Lower lobe of right lung (tissue), 2 donors: ENCODE measurements around the gene NTM. TPM values are rescaled to one million over a fixed set of nuclear protein-coding genes. Genes with fewer than 3 reads are reported as not detected.

Source experiments
- ATAC-seq, 2 donors: fragments of 200-7000 bp; cut with Tn5 transposase; one replicate each; pipeline ENCODE4 v1.9.1; 2020 to 2022; ENCODE audit warnings: mild to moderate bottlenecking in 2 of 2, moderate library complexity in 2 of 2
- DNase-seq: peaks from one replicate; pipeline ENCODE4 v3.0.0-alpha.2; 2020
- H3K27ac ChIP-seq: fragments of 200-600 bp; one replicate; pipeline ENCODE4 v1.8.0; 2022
- H3K27me3 ChIP-seq: fragments of 200-600 bp; one replicate; pipeline ENCODE4 v1.8.0; 2022; ENCODE audit warnings: low read depth
- H3K36me3 ChIP-seq: fragments of 200-600 bp; one replicate; pipeline ENCODE4 v1.8.0; 2022; ENCODE audit warnings: mild to moderate bottlenecking
- H3K4me1 ChIP-seq: fragments of 200-600 bp; one replicate; pipeline ENCODE4 v1.8.0; 2022
- H3K4me3 ChIP-seq: fragments of 200-600 bp; one replicate; pipeline ENCODE4 v1.8.0; 2022; ENCODE audit warnings: mild to moderate bottlenecking
- H3K9me3 ChIP-seq: fragments of 200-600 bp; one replicate; pipeline ENCODE4 v1.8.0; 2022
- intact Hi-C: fragments of 100-400 bp; cut with DNase I; formaldehyde crosslinking; loops from one replicate; pipeline ENCODE4 v1.11.0; 2022
- total RNA-seq: library from RNA; stranded (reverse); fragmentation: NEBNext Ultra II Directional; extraction: Animal tissue kit (Norgen Biotek cat#: 25700); gene quantifications from one replicate; pipeline ENCODE4 v1.2.1, GENCODE V29; 2021
- TF ChIP-seq, protein P1 (sequence below): fragments of 200-600 bp; IDR thresholded peaks from one replicate; pipeline ENCODE4 v1.8.0; 2022; ENCODE audit warnings: antibody characterized with exemption, mild to moderate bottlenecking
- donor health status: DM: no; HTN: yes; CAD: no; lungs with severe emphysema.

The NTM gene
- total RNA-seq, 1 donor from 2014 or later, result 2.3 TPM

DNA sequence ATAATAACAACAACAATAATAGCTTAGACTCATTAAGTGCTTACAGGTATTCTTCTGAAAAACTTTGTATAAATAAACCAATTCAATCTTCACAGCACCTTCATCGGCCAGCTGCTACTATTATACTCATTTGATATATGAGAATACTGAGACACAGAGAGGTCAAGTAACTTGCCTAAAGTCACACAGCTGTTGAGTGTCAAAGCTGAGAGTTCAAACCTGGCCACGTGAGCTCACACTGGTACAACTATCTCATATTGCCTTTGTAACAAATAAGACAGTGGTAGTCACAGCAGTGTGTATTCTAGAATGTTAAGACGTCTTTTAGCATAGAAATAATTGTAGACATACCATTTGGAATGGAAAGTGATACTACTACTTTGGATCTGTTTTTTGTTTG, 268.5 kb downstream of the NTM start:
- Histone ChIP-seq H3K9me3 (no peaks in the 10 kb centered on the region), H3K4me1 (no peaks in the 10 kb centered on the region), H3K36me3 (no peaks in the 10 kb centered on the region), H3K27me3 (no peaks in the 10 kb centered on the region), H3K4me3 (no peak overlapping the region), H3K27ac (no peak overlapping the region)
- TF ChIP-seq, protein P1, sequence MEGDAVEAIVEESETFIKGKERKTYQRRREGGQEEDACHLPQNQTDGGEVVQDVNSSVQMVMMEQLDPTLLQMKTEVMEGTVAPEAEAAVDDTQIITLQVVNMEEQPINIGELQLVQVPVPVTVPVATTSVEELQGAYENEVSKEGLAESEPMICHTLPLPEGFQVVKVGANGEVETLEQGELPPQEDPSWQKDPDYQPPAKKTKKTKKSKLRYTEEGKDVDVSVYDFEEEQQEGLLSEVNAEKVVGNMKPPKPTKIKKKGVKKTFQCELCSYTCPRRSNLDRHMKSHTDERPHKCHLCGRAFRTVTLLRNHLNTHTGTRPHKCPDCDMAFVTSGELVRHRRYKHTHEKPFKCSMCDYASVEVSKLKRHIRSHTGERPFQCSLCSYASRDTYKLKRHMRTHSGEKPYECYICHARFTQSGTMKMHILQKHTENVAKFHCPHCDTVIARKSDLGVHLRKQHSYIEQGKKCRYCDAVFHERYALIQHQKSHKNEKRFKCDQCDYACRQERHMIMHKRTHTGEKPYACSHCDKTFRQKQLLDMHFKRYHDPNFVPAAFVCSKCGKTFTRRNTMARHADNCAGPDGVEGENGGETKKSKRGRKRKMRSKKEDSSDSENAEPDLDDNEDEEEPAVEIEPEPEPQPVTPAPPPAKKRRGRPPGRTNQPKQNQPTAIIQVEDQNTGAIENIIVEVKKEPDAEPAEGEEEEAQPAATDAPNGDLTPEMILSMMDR, result no peak
- DNase-seq, result no peak
- ATAC-seq, result no peak
- intact Hi-C loops, result no loop called here

DNA sequence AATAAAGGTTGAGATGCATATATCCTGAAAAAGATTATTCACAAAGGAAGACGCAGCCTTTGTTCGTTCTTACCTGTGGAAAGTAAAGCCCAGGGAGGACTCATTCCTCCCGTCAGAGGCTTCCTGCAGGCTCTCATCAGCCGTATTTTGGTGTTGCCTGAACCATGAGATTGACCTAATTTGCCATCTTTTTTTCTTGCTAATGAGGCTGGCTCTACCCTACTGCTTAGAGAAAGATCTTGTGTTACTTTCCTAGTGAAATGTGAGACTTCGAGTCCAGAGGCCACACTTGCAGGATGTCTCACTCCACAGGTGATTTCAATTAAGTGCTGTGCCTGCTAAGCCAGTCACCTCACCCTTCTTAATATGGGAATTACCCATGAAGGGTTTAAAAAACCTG, 269.9 kb downstream of the NTM start:
- Histone ChIP-seq H3K27ac (no peak overlapping the region), H3K36me3 (no peaks in the 10 kb centered on the region), H3K4me3 (no peak overlapping the region), H3K4me1 (no peaks in the 10 kb centered on the region), H3K9me3 (no peaks in the 10 kb centered on the region), H3K27me3 (no peaks in the 10 kb centered on the region)
- TF ChIP-seq, protein P1, result no peak
- no peak for DNase-seq
- intact Hi-C loops, result no loop called here
- no peak for ATAC-seq

DNA sequence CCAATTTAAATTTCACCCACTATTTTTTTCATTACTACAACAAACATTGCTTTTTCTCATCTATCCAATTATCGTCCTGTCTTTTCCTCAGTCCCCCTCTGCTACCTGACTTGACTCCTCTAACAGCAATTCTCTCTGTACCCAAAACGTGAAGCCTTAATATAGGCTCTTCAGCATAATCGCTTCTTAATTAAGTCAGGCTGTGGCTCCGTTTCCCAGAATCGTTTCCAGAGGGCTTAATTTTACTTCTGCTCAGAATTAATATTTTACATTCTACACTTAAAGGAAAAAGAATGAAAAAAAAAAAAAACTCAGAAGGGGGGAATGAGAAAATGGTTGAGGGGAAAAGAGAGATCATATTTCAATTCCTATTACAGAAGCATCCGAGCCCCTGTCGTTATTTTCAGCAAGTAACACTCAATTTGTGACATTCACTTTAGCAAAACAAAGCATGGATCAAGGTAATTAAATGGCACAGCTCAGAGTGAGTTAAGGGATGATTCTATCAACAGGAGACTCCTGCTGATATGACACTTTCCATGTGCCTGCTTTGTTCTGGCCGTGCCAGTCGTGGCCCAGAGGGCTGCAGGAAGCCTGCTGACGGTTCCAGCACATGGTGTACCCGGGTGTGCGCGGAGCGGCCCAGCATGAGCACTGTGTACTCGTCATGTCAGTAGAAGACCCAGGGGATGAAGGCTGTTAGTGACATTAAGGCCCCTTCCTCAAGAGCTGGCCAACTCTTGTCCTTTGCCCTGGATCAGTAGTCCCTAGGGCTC, 272.5 kb downstream of the NTM start:
- H3K27me3 ChIP-seq, result no peaks in the 10 kb centered on the region
- TF ChIP-seq, protein P1, result no peak
- intact Hi-C loops, result no loop called here
- no peaks in the 10 kb centered on the region for H3K4me1 ChIP-seq
- H3K4me3 ChIP-seq, result no peak overlapping the region
- no peak overlapping the region for H3K27ac ChIP-seq
- ATAC-seq, result no peak
- no peak for DNase-seq
- H3K36me3 ChIP-seq, result no peaks in the 10 kb centered on the region
- H3K9me3 ChIP-seq, result no peaks in the 10 kb centered on the region

DNA sequence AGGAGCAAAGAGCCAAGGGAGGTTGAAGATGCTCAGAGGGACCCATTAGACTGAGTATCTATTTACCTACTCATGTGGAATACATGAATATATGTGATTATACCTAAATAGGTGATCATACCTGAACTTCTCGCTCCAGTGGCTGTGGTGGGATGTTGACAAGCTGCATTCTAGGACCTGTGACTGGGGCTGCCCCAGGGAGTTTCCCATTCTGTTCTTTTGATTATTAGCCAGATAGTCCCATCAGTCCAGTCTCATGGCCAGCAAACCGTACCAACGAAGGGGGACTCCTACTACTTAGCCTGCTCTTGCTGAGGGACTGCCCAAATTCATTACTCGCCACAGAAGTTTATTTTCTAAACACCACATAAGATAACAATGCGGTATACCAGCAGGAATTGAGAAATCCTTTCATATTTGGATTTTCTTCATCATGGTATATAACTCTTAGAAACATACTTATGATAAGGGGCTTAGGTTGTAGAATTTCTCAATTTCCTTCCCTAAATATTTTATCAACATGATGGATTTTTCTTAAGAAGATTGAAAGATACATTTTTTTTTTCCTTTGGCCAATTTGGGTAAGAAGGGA, 273.9 kb downstream of the NTM start:
- no peak overlapping the region for H3K27ac ChIP-seq
- H3K36me3 ChIP-seq, result no peaks in the 10 kb centered on the region
- TF ChIP-seq, protein P1, result no peak
- H3K9me3 ChIP-seq, result no peaks in the 10 kb centered on the region
- H3K27me3 ChIP-seq, result no peaks in the 10 kb centered on the region
- no peak for ATAC-seq
- H3K4me1 ChIP-seq, result no peaks in the 10 kb centered on the region
- no peak overlapping the region for H3K4me3 ChIP-seq
- intact Hi-C loops, result no loop called here
- DNase-seq, result no peak

DNA sequence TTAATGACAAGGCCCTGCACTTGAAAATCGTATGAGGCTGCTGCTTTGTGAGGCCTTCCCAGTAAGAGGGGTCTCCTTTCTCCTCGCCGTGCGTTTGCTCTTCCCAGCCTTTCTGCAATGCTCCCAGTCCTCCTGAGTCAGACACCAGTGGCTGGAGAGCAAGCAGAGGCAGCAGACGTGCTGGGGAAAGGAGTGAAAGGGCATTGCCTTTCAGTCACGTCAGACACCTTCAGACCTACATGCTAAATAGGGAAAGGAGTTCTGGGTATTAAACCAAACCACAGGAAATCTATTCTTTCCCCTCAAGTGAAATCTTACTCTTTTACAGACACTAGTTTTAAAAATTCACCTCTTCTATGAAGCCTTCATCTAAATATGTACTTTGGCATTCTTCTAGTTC, 274.8 kb downstream of the NTM start:
- no peaks in the 10 kb centered on the region for H3K4me1 ChIP-seq
- intact Hi-C loops, result no loop called here
- H3K27me3 ChIP-seq, result no peaks in the 10 kb centered on the region
- no peaks in the 10 kb centered on the region for H3K36me3 ChIP-seq
- DNase-seq (no peak), ATAC-seq (no peak)
- H3K27ac ChIP-seq, result no peak overlapping the region
- H3K9me3 ChIP-seq, result no peaks in the 10 kb centered on the region
- H3K4me3 ChIP-seq, result no peak overlapping the region
- TF ChIP-seq, protein P1, result no peak
